Thyroid gland (tissue), 4 donors: ENCODE results near the gene GOLGA6A. TPM values are rescaled to one million over a fixed set of nuclear protein-coding genes. Genes with fewer than 3 reads are reported as not detected.
"Not testable (repeated sequence)": the region's sequence is repeated elsewhere in the genome, so short reads cannot be mapped to it uniquely, and the experiment has no call there.

Experiments
- DNase-seq, 2 donors: peaks; one replicate each; pipeline ENCODE4 v3.0.0-alpha.2; 2019
- H3K27ac ChIP-seq, 3 donors: fragments of 200-600 bp; sonication (generic); 1 replicate in 2 of 3; 2 replicates in 1 of 3; pipeline ENCODE4 v1.5.1; 2016 to 2019; ENCODE audit warnings: mild to moderate bottlenecking in 1 of 3, moderate library complexity in 1 of 3
- H3K27me3 ChIP-seq: fragments of 200-600 bp; sonication (generic); one replicate; pipeline ENCODE4 v1.5.1; 2019
- H3K36me3 ChIP-seq, 2 donors: fragments of 200-600 bp; sonication (generic); one replicate each; pipeline ENCODE4 v1.5.1; 2016 to 2019
- H3K4me1 ChIP-seq, 2 donors: fragments of 200-600 bp; sonication (generic); one replicate each; pipeline ENCODE4 v1.5.1; 2017 to 2019
- H3K4me3 ChIP-seq, 3 donors: fragments of 200-600 bp; sonication (generic); replicated peaks in 1 of 3; 1 replicate in 2 of 3; 2 replicates in 1 of 3; pipeline ENCODE4 v1.5.1; 2016; ENCODE audit warnings: mild to moderate bottlenecking in 1 of 3
- H3K9me3 ChIP-seq: fragments of 200-600 bp; sonication (generic); one replicate; pipeline ENCODE4 v1.5.1; 2017
- CTCF ChIP-seq, 6 experiments: fragments of 200-600 bp in 3 of 6; fragments of 450-650 bp in 3 of 6; sonication (generic) in 3 of 6; IDR thresholded peaks; one replicate each; pipeline ENCODE4 v1.5.1; 2016 to 2019; ENCODE audit warnings: antibody characterized with exemption in 6 of 6, mild to moderate bottlenecking in 2 of 6, inconsistent platforms in 1 of 6, moderate library complexity in 1 of 6
- POLR2A ChIP-seq, 2 donors: fragments of 450-650 bp; IDR thresholded peaks; one replicate each; pipeline ENCODE4 v1.6.1; 2017; ENCODE audit warnings: antibody characterized with exemption in 2 of 2, mild to moderate bottlenecking in 2 of 2, moderate library complexity in 1 of 2
- WGBS, 2 donors: methylation state at CpG; one replicate each; pipeline ENCODE4 v1.1.5; 2017; 5-methylcytosine and 5-hydroxymethylcytosine counted together
- intact Hi-C: fragments of 100-400 bp; cut with DNase I; formaldehyde crosslinking; loops from one replicate; pipeline ENCODE4 v1.15.1; 2023
- total RNA-seq, 4 donors: library from RNA; depleted of rRNA; stranded (reverse); fragments of >200 nt; gene quantifications; one replicate each; pipeline ENCODE4 v1.2.3, GENCODE V29; 2016

The GOLGA6A gene
- total RNA-seq, 4 donors from 2014 or later: 0.22 to 0.54 TPM; not detected in 2

- Histone ChIP-seq H3K36me3 (no peaks in the 10 kb centered on the region), H3K27me3 (no peaks in the 10 kb centered on the region), H3K4me3 (no peak overlapping the region), H3K4me1 (peaks cover 0 to 12% of the 10 kb centered on the region in 2 donors), H3K9me3 (no peaks in the 10 kb centered on the region), H3K27ac (no peak overlapping the region)
- intact Hi-C loops: loop anchor here (5.0 kb wide), 1 partner anchor 65 kb away; no protein-coding TSS in a partner anchor
- no peak for TF ChIP-seq POLR2A (IDR thresholded peaks at IDR 0.05)
- TF ChIP-seq CTCF (IDR thresholded peaks at IDR 0.05): no peak
- DNase-seq: no peak
- 87 to 96% methylated on average over 4 to 6 of the region's 6 CpGs for WGBS, 2 donors
These were observed 39.5 kb upstream of the GOLGA6A start for GRCh38 chr15:74121858-74122257.

GRCh38 chr15:74121039-74121438 is 38.7 kb upstream of the GOLGA6A start:
- H3K27me3 ChIP-seq: no peaks in the 10 kb centered on the region
- H3K36me3 ChIP-seq: no peaks in the 10 kb centered on the region
- no peak for DNase-seq
- 51 to 52% methylated on average over 4 of the region's 4 CpGs for WGBS, 2 donors
- no peaks in the 10 kb centered on the region for H3K9me3 ChIP-seq
- H3K4me3 ChIP-seq: no peak overlapping the region
- H3K27ac ChIP-seq: no peak overlapping the region
- H3K4me1 ChIP-seq: peaks cover 0 to 12% of the 10 kb centered on the region in 2 donors
- TF ChIP-seq POLR2A (IDR thresholded peaks at IDR 0.05): no peak
- TF ChIP-seq CTCF (IDR thresholded peaks at IDR 0.05): no peak
- intact Hi-C loops: loop anchor here (5.0 kb wide), 1 partner anchor 64 kb away; no protein-coding TSS in a partner anchor

- Histone ChIP-seq H3K9me3 (no peaks in the 10 kb centered on the region), H3K36me3 (no peaks in the 10 kb centered on the region), H3K27me3 (no peaks in the 10 kb centered on the region), H3K27ac (no peak overlapping the region), H3K4me1 (peaks cover 0 to 12% of the 10 kb centered on the region in 2 donors), H3K4me3 (no peak overlapping the region)
- no peak for DNase-seq
- WGBS, 2 donors: 77 to 86% methylated on average over 6 of the region's 6 CpGs
- TF ChIP-seq CTCF (IDR thresholded peaks at IDR 0.05): no peak
- TF ChIP-seq POLR2A (IDR thresholded peaks at IDR 0.05): no peak
- intact Hi-C loops: loop anchor here (5.0 kb wide), 1 partner anchor 63 kb away; no protein-coding TSS in a partner anchor
These were observed 38.1 kb upstream of the GOLGA6A start for GRCh38 chr15:74120426-74120825.

- no peaks in the 10 kb centered on the region for H3K36me3 ChIP-seq
- no peak overlapping the region for H3K4me3 ChIP-seq
- 79 to 82% methylated on average over 7 of the region's 7 CpGs for WGBS, 2 donors
- H3K9me3 ChIP-seq: no peaks in the 10 kb centered on the region
- no peaks in the 10 kb centered on the region for H3K4me1 ChIP-seq
- intact Hi-C loops: no loop called here
- no peak for TF ChIP-seq POLR2A (IDR thresholded peaks at IDR 0.05)
- H3K27me3 ChIP-seq: no peaks in the 10 kb centered on the region
- H3K27ac ChIP-seq: no peak overlapping the region
- no peak for DNase-seq
These were observed 27.4 kb upstream of the GOLGA6A start for GRCh38 chr15:74109713-74110112.

- intact Hi-C loops, H3K4me3 ChIP-seq, H3K27me3 ChIP-seq, H3K4me1 ChIP-seq, H3K27ac ChIP-seq, H3K36me3 ChIP-seq, DNase-seq, H3K9me3 ChIP-seq: not testable (repeated sequence)
- 88 to 90% methylated on average over 6 of the region's 6 CpGs for WGBS, 2 donors
These were observed 26.3 kb upstream of the GOLGA6A start for GRCh38 chr15:74108611-74109010.

GRCh38 chr15:74108111-74108510 is 25.8 kb upstream of the GOLGA6A start:
- Histone ChIP-seq H3K9me3 (no peaks in the 10 kb centered on the region), H3K4me3 (no peak overlapping the region), H3K4me1 (no peaks in the 10 kb centered on the region), H3K27ac (no peak overlapping the region), H3K27me3 (no peaks in the 10 kb centered on the region), H3K36me3 (no peaks in the 10 kb centered on the region)
- no peak for TF ChIP-seq POLR2A (IDR thresholded peaks at IDR 0.05)
- no peak for TF ChIP-seq CTCF (IDR thresholded peaks at IDR 0.05)
- WGBS, 2 donors: 87 to 89% methylated on average over 3 to 5 of the region's 5 CpGs
- no peak for DNase-seq
- intact Hi-C loops: no loop called here
